NCI-H2107 treated with DMSO at 0.1 percent for 48 hours (cell line): ENCODE data around the gene IL20.
A peak's percentile ranks its signal among the peaks of the same experiment; 100 is the strongest.

Experiments
- DNase-seq: peaks from one replicate; lab custom pipeline; 2025; ENCODE audit not compliant: unreplicated experiment; lab: John Stamatoyannopoulos, UW

IL20 gene

GRCh38 chr1:206864939-206865671, at the start of gene IL20:
Gene IL20 (plus strand): TSS chr1:206865623. CDS start chr1:206865853, 230 bp downstream.
- peak; percentile 44 for DNase-seq

- DNase-seq = no peak
These were observed 48.8 kb upstream of the IL20 start for GRCh38 chr1:206816390-206817287.

GRCh38 chr1:206821493-206821892, 43.9 kb upstream of the IL20 start:
- DNase-seq = peak; percentile 71

- DNase-seq = no peak
These were observed 41.7 kb upstream of the IL20 start for GRCh38 chr1:206823727-206824126.

GRCh38 chr1:206824331-206824730, 41.1 kb upstream of the IL20 start:
- DNase-seq = no peak

GRCh38 chr1:206826394-206826793, 39.0 kb upstream of the IL20 start:
- DNase-seq = peak; percentile 66

GRCh38 chr1:206828061-206828460, 37.4 kb upstream of the IL20 start:
- DNase-seq = no peak

- no peak for DNase-seq
These were observed 36.7 kb upstream of the IL20 start for GRCh38 chr1:206828765-206829164.

GRCh38 chr1:206829282-206829681, 36.1 kb upstream of the IL20 start:
- DNase-seq = no peak

- DNase-seq = no peak
These were observed 35.5 kb upstream of the IL20 start for GRCh38 chr1:206829875-206830274.

- DNase-seq = no peak
These were observed 33.8 kb upstream of the IL20 start for GRCh38 chr1:206831650-206832049.

- DNase-seq = no peak
These were observed 33.0 kb upstream of the IL20 start for GRCh38 chr1:206832352-206832880.

GRCh38 chr1:206833106-206833680, 32.2 kb upstream of the IL20 start:
- DNase-seq = no peak

GRCh38 chr1:206833801-206834200, 31.6 kb upstream of the IL20 start:
- DNase-seq = peak; percentile 30

GRCh38 chr1:206834217-206834616, 31.2 kb upstream of the IL20 start:
- DNase-seq = no peak

- no peak for DNase-seq
These were observed 30.7 kb upstream of the IL20 start for GRCh38 chr1:206834711-206835110.

- no peak for DNase-seq
These were observed 30.2 kb upstream of the IL20 start for GRCh38 chr1:206835186-206835585.

GRCh38 chr1:206836111-206836510, 29.3 kb upstream of the IL20 start:
- DNase-seq = no peak

GRCh38 chr1:206839006-206839560, 26.3 kb upstream of the IL20 start:
- no peak for DNase-seq

- DNase-seq = no peak
These were observed 25.6 kb upstream of the IL20 start for GRCh38 chr1:206839857-206840256.

- no peak for DNase-seq
These were observed 23.7 kb upstream of the IL20 start for GRCh38 chr1:206841609-206842323.
